ENCODE measurements around the gene P2RX1.

- TF ChIP-seq CTCF (IDR thresholded peaks at IDR 0.05; ENCODE audit: insufficient read depth, low read length, poor library complexity, severe bottlenecking): no peak
- TF ChIP-seq EZH2phosphoT487 (conservative IDR thresholded peaks at IDR 0.05; ENCODE audit: low read length): no peak
These were observed 4.7 kb upstream of the P2RX1 start for GRCh38 chr17:3921006-3921405.
